ENCODE measurements around the gene TBC1D12. TPM values are rescaled to one million over a fixed set of nuclear protein-coding genes. Genes with fewer than 3 reads are reported as not detected.

TBC1D12 gene
- total and polyA plus RNA-seq, 3 donors from 2014 or later = 19.4 to 23.1 (median 22.3) TPM

GRCh38 chr10:94451883-94452519, 49.7 kb downstream of the TBC1D12 start:
- 100% methylated on average over 1 of the region's 1 CpG for WGBS, 2 donors
- no peaks in the 10 kb centered on the region for H3K4me1 ChIP-seq
- DNase-seq = no peak
- intact Hi-C loops (cut with DNase I; ENCODE audit: low total_unique reads) = no loop called here
- H3K9me3 ChIP-seq = no peaks in the 10 kb centered on the region
- no peaks in the 10 kb centered on the region for H3K36me3 ChIP-seq (ENCODE audit: low read depth, missing control alignments)
- no peak overlapping the region for H3K4me3 ChIP-seq
- H3K27ac ChIP-seq = no peak overlapping the region
- no peaks in the 10 kb centered on the region for H3K27me3 ChIP-seq
- no peak for TF ChIP-seq POLR2A (IDR thresholded peaks at IDR 0.05)
- TF ChIP-seq CTCF (IDR thresholded peaks at IDR 0.05) = no peak

GRCh38 chr10:94456942-94457341, 54.6 kb downstream of the TBC1D12 start:
- TF ChIP-seq CTCF (IDR thresholded peaks at IDR 0.05) (no peak), POLR2A (IDR thresholded peaks at IDR 0.05) (no peak)
- Histone ChIP-seq H3K4me3 (no peak overlapping the region), H3K27ac (no peak overlapping the region), H3K36me3 (ENCODE audit: low read depth, missing control alignments) (no peaks in the 10 kb centered on the region), H3K27me3 (no peaks in the 10 kb centered on the region), H3K9me3 (no peaks in the 10 kb centered on the region), H3K4me1 (no peaks in the 10 kb centered on the region)
- intact Hi-C loops (cut with DNase I; ENCODE audit: low total_unique reads) = no loop called here
- 92 to 96% methylated on average over 2 of the region's 2 CpGs for WGBS, 2 donors
- no peak for DNase-seq

- Histone ChIP-seq H3K4me1 (no peaks in the 10 kb centered on the region), H3K36me3 (ENCODE audit: low read depth, missing control alignments) (no peaks in the 10 kb centered on the region), H3K4me3 (no peak overlapping the region), H3K27ac (no peak overlapping the region), H3K9me3 (no peaks in the 10 kb centered on the region), H3K27me3 (no peaks in the 10 kb centered on the region)
- no peak for DNase-seq
- TF ChIP-seq CTCF (IDR thresholded peaks at IDR 0.05) = no peak
- TF ChIP-seq POLR2A (IDR thresholded peaks at IDR 0.05) = no peak
- intact Hi-C loops (cut with DNase I; ENCODE audit: low total_unique reads) = no loop called here
- WGBS, 2 donors = 95 to 97% methylated on average over 10 to 24 of the region's 25 CpGs
Observed at GRCh38 chr10:94459385-94459784, 57.0 kb downstream of the TBC1D12 start.

- no peak overlapping the region for H3K27ac ChIP-seq
- H3K4me3 ChIP-seq = no peak overlapping the region
- no peak for DNase-seq
- no peaks in the 10 kb centered on the region for H3K27me3 ChIP-seq
- TF ChIP-seq POLR2A (IDR thresholded peaks at IDR 0.05) = no peak
- no peak for TF ChIP-seq CTCF (IDR thresholded peaks at IDR 0.05)
- H3K9me3 ChIP-seq = no peaks in the 10 kb centered on the region
- WGBS, 2 donors = 90 to 95% methylated on average over 1 of the region's 1 CpG
- no peaks in the 10 kb centered on the region for H3K36me3 ChIP-seq (ENCODE audit: low read depth, missing control alignments)
- no peaks in the 10 kb centered on the region for H3K4me1 ChIP-seq
- intact Hi-C loops (cut with DNase I; ENCODE audit: low total_unique reads) = no loop called here
Observed at GRCh38 chr10:94461503-94461902, 59.2 kb downstream of the TBC1D12 start.

GRCh38 chr10:94462130-94462529, 59.8 kb downstream of the TBC1D12 start:
- Histone ChIP-seq H3K27ac (no peak overlapping the region), H3K27me3 (no peaks in the 10 kb centered on the region), H3K4me3 (no peak overlapping the region), H3K4me1 (no peaks in the 10 kb centered on the region), H3K36me3 (ENCODE audit: low read depth, missing control alignments) (no peaks in the 10 kb centered on the region), H3K9me3 (no peaks in the 10 kb centered on the region)
- intact Hi-C loops (cut with DNase I; ENCODE audit: low total_unique reads) = no loop called here
- TF ChIP-seq POLR2A (IDR thresholded peaks at IDR 0.05) (no peak), CTCF (IDR thresholded peaks at IDR 0.05) (no peak)
- no peak for DNase-seq

Measured in testis (tissue), 3 donors.